M059J (cell line): ENCODE results near the gene TAOK3. TPM values are rescaled to one million over a fixed set of nuclear protein-coding genes. Genes with fewer than 3 reads are reported as not detected.
"Not testable (repeated sequence)": the region's sequence is repeated elsewhere in the genome, so short reads cannot be mapped to it uniquely, and the experiment has no call there.

ENCODE experiments used
- DNase-seq: peaks from one replicate; pipeline ENCODE4 v3.0.0-alpha.2; 2012; ENCODE audit warnings: low read depth
- total RNA-seq: library from RNA; depleted of rRNA; stranded (reverse); fragments of >200 nt; shearing (Covaris generic); gene quantifications from 2 replicates; pipeline ENCODE4 v1.2.3, GENCODE V29; 2014

The TAOK3 gene
- total RNA-seq, 1 experiment from 2014 or later, result 21.9 TPM

DNA sequence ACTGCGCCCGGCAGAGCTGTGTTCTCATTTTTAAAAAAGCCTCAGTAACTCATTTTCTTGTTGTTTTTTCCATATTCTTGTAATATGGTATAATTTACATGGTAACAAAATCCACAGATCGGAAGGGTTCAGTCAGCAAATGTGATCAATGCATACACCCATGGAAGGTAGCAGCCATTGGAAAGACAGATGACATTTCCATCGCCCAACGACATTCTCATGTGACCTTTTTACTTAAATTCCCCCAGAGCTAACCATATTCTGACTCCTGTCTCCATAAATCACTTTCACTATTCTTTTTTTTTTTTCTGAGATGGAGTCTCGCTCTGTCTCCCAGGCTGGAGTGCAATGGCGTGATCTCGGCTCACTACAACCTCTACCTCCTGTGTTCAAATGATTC, 231.9 kb downstream of the TAOK3 start:
- no peak for DNase-seq

DNA sequence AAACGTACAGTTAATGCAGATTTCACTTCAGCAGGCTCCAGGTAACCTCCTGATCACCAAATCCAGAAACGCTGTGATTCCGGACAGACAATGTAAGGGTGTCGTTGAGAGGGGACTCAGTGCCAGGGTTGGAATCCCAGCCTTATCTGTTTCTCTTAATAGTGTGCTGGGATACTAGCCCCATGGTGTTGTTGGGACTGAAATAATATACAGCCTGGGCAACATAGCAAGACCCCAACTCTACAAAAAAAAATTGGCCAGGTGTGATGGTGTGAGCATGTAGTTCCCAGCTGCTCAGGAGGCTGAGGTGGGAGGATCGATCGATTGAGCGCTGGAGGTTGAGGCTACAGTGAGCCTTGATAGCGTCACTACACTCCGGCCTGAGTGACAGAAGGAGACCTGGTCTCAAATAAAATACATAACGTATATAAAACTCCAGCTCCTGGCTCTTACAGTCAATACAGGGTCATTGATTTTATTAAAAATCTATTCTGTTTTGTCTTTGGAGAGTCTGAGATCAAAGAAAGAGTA, 235.5 kb downstream of the TAOK3 start:
- DNase-seq, result no peak

DNA sequence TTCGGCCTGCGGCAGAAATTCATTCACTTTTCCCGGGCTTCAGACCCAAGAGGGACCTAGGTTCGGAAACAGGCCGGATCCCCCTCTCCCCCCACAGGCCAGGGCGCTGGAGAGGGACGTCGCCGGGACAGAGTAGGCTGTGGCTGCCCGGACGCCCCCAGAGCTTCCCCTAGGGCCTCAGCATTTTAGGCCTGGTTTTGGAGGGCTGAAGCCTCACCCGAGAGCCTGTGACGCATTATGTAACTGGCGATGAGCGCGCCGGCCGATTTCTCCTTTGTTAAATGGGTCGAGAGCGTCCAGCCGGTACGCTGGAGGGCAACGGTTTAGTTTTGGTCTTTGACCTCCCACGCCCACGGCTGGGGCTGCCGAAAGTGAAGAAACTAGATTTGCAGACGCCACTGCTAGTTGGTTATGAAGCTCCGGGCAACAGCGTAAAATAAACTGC, 236.1 kb downstream of the TAOK3 start:
- DNase-seq, result peak; percentile 42

DNA sequence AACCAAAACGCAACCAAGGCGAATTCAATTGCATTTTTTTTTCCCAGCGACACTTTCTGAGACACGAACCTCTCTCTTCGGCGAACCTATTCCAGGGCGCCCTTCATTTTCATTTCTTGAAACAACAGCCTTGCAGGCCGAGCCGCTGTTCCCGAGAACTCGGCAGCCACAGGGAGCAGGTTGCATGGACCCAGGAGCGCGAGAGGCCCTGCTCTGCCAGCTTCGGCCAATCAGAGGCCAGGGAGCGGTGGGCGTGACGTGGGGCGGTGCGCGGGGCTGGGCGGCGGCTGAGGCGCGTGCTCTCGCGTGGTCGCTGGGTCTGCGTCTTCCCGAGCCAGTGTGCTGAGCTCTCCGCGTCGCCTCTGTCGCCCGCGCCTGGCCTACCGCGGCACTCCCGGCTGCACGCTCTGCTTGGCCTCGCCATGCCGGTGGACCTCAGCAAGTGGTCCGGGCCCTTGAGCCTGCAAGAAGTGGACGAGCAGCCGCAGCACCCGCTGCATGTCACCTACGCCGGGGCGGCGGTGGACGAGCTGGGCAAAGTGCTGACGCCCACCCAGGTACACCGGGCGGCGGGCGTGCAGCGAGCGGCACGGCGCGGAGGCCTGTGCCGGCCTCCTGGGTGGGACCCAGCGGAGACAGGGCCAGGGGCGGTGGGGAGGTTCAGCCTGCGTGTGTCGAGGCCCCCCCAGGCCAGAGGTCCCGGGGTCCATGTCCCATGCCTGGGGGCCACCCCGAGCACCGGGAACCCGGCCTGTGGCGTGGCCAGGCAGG, 236.7 kb downstream of the TAOK3 start, which contains the start of gene PEBP1:
Gene PEBP1 (plus strand): TSS at position 337 of the 771 bp plus-strand sequence. CDS start 86 bp downstream, at position 423.
- DNase-seq, result peak; percentile 89

DNA sequence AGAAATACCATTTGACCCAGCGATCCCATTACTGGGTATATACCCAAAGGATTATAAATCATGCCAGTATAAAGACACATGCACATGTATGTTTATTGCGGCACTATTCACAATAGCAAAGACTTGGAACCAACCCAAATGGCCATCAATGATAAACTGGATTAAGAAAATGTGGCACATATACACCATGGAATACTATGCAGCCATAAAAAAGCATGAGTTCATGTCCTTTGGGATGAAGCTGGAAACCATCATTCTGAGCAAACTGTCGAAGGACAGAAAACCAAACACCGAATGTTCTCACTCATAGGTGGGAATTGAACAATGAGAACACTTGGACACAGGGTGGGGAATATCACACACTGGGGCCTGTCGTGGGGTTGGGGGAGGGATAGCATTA, 243.3 kb downstream of the TAOK3 start:
- not testable (repeated sequence) for DNase-seq

DNA sequence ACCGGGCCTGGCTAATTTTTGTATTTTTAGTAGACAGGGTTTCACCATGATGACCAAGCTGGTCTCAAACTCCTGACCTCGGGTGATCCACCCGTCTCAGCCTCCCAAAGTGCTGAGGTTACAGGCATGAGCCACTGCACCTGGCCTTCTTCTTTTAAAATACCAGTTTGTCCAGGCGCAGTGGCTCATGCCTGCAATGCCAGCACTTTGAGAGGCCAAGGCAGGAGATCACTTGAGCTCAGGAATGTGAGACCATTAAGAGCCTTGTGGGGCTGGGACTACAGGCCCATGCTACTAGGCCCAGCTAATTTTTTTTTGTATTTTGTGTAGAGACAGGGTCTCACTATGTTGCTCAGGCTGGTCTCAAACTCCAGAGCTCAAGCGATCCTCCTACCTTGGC, 244.8 kb downstream of the TAOK3 start:
- no peak for DNase-seq

DNA sequence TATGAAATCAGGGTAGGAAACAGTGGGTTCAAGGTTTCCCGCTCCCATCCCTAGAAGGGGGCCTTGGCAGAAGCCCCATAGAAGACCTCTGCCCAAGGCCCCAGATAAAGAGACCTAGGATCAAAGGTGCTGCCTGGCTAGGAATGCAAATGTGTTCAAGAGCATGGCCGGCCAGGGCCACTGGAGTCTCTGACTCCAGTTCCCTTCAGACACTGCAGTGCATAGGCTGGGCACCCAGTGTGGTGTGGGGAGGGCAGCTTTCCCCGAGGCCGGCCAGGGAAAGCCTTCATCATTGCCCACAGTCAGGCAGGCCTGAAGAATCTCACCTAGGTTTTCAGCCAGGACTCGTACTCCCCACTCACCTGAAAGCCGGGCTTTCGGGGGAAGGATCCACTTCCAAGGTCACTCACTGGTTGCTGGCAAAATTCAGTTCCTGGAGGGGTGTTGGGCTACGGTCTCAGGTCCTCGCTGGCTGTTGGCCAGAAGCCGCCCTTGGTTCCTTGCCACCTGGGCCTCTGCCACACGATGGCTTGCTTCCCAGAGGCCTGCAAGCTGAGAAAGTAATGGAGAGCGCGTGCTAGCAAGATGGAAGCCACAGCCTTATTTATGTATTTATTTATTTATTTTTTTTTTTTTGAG, 246.5 kb downstream of the TAOK3 start:
- no peak for DNase-seq

DNA sequence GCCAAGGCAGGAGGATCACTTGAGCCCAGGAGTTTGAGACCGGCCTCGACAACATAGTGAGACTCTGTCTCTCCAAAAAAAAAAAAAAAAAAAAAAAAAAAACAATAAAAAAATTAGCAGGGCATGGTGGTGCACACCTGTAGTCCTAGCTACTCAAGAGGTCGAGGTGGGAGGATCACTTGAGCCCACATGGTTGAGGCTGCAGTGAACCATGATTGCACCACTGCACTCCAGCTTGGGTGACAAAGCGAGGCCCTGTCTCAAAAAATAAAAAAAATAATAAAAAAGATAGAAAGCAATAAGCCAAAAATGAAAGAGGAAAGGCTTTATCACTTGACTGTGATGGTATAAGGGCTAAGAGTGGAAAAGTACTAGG, 247.0 kb downstream of the TAOK3 start:
- DNase-seq, result no peak

DNA sequence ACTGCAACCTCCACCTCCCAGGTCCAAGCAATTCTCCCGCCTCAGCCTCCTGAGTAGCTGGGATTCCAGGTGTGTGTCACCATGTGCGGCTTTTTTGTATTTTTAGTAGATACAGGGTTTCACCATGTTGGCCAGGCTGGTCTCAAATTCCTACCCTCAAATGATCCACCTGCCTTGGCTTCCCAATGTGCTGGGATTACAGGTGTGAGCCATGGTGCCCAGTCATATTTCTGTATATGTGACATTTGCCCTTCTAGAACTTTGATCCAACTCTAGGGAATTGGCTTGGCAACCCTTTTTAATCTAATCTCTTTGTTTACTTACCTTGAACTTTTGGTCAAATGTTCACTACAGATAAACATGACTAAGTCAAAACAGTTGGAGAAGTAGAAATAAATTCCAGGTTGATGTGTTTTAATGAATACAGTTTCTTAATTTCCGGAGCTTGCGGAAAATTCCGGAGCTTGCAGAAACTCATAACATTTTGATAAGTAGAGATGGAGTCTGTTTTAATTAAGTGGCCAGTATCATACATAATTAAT, 248.3 kb downstream of the TAOK3 start:
- no peak for DNase-seq

DNA sequence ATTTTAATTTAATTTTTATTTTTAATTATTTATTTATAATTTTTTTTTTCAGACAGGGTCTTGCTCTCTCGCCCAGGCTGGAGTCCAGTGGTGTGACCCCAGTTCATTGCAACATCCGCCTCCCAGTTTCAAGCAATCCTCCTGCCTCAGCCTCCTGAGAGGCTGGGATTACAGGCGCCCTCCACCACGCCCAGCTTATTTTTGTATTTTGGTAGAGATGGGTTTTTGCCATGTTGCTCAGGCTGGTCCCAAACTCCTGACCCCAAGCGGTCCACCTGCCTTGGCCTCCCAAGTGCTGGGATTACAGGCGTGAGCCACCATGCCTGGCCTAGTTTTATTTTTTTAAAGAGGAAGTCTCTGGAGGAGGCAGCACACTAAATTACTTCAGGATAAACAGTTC, 250.4 kb downstream of the TAOK3 start:
- no peak for DNase-seq

DNA sequence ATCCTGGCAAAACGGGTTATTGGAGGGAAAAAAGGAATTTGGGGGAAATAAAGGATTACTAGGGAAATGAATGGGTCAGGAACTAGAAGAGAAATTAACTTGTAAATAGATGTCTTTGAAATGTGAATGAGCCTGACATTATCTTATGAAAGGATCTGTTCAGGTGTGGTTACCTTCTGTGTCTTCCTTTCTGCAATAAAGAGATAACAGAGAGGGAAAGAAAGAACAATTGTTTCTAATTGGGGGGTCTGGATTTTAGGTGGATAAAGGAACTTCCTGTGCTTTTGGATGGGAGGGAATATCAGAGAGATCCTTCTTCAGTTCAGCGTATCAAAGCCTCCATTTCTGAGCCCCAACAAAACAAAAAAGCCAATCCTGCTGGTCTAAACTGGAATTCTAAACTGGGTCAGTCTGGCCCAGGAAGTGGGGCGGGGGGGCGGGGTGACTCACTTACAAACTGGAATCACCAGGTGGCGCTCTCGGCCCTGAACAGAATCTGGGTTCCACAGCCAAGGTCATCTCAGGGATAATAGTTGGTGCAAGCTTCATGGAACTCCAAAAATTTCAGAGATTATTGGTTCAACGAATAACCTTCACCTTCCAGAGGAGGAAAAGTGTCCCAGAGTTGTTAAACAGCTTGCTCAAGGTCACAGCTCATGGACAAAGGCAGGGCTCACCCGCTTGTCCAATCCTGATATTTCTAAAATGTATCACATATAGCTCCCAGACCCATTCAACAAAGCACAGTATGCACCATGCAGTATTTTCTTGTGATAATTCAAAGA, 251.9 kb downstream of the TAOK3 start:
- DNase-seq, result peak; percentile 64

DNA sequence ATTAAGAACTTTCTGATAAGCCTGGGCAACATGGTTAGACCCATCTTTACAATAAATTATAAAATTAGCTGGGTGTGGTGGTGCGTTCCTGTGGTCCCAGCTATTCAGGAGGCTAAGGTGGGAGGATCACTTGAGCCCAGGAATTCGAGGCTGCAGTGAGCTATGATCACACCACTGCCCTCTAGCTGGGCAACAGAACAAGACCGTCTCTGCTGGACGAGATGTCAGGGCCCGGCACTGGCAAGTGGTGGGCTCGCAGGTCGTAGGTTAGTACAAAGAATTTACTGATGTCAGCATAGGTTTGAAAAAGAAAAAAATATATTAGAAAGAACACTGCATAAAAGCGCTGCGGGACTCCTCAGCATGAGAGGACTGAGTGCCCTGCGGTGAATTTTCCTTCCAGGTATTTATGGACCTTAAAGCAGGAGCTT, 253.2 kb downstream of the TAOK3 start:
- DNase-seq, result no peak

DNA sequence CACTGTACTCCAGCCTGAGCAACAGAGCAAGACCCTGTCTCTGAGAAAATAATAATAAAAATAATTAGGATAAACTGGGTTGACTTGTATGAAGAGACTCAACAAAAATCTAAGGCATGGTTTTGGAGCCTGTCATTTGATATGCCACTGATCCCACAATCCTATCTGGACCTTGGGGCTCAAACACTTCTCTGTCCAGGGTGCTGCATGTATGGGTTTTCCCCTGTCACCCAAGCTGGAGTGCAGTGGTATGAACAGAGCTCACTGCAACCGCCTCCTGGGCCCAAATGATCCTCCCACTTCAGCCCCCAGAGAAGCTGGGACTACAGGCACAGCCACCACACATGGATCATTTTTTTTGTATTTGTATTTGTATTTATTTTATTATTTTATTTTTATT, 263.6 kb downstream of the TAOK3 start:
- peak; percentile 25 for DNase-seq

DNA sequence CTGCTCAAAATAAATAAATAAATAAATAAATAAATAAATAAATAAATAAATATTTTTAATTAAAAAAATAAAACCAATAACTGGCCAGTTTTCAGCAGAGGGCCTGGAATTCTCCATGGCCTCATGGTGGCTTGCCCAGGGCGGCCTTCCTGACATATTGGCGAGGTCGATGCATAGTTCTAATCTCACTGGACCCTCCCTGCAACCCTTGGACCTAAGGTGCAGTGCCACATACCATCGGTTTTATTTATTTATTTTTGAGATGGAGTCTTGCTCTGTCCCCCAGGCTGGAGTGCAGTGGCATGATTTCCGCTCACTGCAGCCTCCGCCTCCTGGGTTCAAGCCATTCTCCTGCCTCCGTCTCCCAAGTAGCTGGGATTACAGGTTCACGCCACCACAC, 265.0 kb downstream of the TAOK3 start:
- no peak for DNase-seq

DNA sequence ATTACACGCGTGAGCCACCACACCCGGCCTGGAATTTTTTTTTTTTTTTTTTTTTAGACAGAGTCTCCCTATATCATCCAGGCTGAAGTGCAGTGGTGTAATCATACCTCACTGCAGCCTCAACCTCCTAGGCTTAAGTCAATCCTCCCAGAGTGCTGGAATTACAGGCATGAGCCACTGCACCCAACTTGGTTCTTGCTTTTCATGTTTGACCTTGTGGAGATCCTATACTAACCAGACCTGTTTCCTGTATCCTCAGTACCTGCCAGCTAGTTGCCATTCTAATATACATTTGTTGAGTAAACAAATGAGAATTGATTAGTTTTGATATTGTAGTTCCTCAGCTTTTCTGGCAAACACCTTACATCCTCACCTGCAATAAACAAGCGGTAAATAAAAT, 265.7 kb downstream of the TAOK3 start:
- no peak for DNase-seq

DNA sequence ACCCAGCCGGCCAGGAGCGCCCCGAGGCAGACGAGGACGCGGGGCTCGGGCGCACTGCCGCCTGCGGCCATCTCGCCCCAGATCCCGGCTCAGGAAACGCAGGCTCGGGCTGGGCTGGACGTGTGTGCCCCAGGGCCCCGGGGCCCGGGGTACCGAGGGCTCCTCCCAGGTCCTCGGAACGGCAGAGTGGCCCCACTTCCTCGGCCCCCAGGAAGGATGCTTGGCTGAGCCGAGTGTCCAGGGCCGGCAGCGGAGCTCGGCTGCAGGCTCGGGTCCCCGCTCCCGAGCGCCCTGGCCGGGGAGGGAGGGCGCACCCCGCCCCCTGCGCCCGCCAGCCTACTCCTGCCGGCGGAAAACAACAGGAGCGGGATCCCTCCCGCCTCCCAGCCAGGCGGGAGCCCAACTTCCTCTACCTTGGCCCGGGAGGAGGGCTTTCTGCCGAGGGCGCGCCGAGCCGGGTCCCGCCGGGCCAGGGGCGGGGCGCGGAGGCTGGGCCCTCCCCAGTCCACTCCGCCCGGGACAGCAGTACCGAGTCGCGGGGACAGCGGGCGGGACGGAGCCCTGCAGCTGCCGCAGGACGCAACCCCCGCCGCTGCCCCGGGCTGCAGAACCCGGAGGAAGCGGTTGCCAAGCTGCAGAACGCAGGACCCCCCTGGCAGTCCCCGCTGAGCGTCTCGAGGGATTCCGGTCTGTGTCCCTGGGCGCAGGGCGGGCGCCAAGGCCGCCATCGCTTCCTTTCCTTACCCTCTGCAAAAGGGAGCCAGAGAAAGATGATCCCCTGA, 268.9 kb downstream of the TAOK3 start, which contains the start of gene VSIG10:
Gene VSIG10 (minus strand): TSS at position 411 of the 782 bp plus-strand sequence. CDS start 340 bp downstream, at position 71.
- DNase-seq, result peak; percentile 82

DNA sequence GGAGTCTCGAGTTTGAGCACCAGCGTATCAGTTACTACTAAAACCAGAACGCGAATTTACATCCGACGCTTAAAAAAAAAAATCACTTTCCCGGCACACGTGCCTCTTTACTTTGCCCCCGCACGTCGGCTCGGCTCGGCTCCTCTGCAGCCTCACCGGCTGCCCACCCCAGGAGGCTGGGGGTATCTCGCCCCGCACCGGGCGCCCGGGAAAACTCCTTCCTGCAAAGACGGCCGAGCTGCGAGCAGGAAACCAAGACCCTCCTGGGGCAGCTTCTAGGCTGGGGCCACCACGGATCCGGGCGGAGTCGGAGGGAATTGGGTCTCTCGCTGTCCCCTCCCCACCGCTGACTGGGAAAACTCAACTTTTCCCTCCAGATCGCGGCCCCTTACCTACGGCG, 269.5 kb downstream of the TAOK3 start:
- peak; percentile 31 for DNase-seq

DNA sequence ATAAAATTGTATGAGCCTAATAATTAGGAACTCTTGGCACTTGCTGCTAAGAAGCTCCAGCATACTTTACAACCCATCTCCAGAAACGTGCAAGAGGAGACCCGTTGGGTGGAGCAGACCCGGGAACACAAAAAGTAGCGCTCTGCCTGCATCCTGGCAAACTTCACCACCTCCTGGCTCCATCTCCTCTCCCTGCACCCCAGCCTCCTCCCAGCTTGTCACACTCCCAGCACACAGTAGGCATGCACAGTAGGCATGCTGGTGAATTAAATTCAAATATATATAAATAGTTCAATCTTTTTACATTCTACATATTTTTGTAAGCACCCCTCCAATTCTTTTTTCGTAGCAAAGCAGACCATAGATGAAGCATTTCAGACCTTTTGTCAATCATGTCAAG, 270.1 kb downstream of the TAOK3 start:
- no peak for DNase-seq

DNA sequence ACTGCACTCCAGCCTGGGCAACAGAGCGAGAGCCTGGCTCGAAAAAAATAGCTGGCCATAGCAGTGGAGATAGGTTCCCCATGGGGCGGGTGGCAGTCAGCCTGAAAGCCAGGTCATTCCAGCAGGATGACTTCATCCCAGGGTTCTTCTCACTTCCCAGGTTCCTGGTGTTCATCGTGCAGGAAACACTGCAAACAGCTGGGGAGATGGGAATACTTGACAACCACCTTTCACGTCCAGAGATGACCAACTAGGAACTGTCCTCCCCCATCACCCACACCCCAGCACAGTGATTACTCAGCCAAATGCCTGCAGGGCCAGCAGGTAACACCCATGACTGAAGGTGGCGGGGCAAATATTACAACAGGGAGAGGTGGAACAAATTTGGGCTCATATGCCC, 270.6 kb downstream of the TAOK3 start:
- DNase-seq, result peak; percentile 79

DNA sequence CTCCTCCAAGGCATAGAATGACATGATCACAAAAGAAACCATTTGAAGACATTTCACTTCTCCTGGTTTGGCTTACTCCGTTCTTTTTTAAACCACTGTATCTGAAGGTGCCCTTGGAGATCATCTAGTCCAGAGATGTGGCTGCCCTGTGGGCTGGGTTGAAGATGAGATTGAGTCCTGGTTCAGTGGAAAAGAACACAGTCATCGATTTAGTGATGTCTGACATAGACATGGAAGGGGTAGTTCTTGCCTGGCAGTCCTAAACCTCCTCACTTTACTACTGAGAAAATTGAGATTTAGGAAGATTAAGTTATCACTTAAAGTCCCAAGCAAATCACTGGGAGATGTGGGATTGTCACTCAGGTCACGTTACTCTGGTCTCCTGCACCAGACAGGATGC, 271.7 kb downstream of the TAOK3 start:
- DNase-seq, result no peak
